Pancreas (tissue), 10 donors: ENCODE data around the gene GATAD2A. TPM values are rescaled to one million over a fixed set of nuclear protein-coding genes. Genes with fewer than 3 reads are reported as not detected.
A peak's percentile ranks its signal among the peaks of the same experiment; 100 is the strongest.

Source experiments
- ATAC-seq, 4 donors: fragments of 200-7000 bp; cut with Tn5 transposase; one replicate each; pipeline versions ENCODE4 v1.8.0 to v1.9.1; 2020; ENCODE audit warnings: mild to moderate bottlenecking in 4 of 4, moderate library complexity in 4 of 4
- DNase-seq, 6 donors: peaks; one replicate each; pipeline ENCODE4 v3.0.0-alpha.2; 2020
- FAIRE-seq: peaks from 2 replicates; lab custom pipeline; 2012; peaks lifted over from hg19 to GRCh38; lab: Jason Lieb, UNC
- H3K27ac ChIP-seq, 4 donors: fragments of 200-600 bp; sonication (generic); 1 replicate in 3 of 4; 2 replicates in 1 of 4; pipeline versions ENCODE4 v1.5.0 to v1.8.0; 2020
- H3K27me3 ChIP-seq, 4 donors: fragments of 200-600 bp; one replicate each; pipeline ENCODE4 v1.8.0; 2021
- H3K36me3 ChIP-seq, 3 donors: fragments of 200-600 bp; sonication (generic) in 1 of 3; one replicate each; pipeline versions ENCODE4 v1.5.0 to v1.8.0; 2020 to 2021
- H3K4me1 ChIP-seq, 3 donors: fragments of 200-600 bp; one replicate each; pipeline ENCODE4 v1.8.0; 2021
- H3K4me3 ChIP-seq, 4 donors: fragments of 200-600 bp; sonication (generic) in 2 of 4; one replicate each; pipeline versions ENCODE4 v1.5.0 to v1.8.0; 2020 to 2021
- H3K9me3 ChIP-seq, 4 donors: fragments of 200-600 bp; one replicate each; pipeline ENCODE4 v1.8.0; 2021
- CTCF ChIP-seq, 4 donors: fragments of 200-600 bp; sonication (generic) in 3 of 4; IDR thresholded peaks; one replicate each; pipeline versions ENCODE4 v1.5.0 to v1.8.0; 2021; ENCODE audit warnings: antibody characterized with exemption in 4 of 4
- WGBS, 2 donors: extraction: QIAGEN DNeasy Blood & Tissue Kit; methylation state at CpG; one replicate each; pipeline ENCODE4 v1.1.7; 2013; 5-methylcytosine and 5-hydroxymethylcytosine counted together
- intact Hi-C, 3 donors: fragments of 100-400 bp; cut with DNase I; formaldehyde crosslinking; loops; one replicate each; pipeline versions ENCODE4 v1.11.1 to v1.14.2; 2022
- polyA plus RNA-seq, 2 donors: library from polyadenylated mRNA; stranded (reverse); fragments of 200-250 nt; gene quantifications; one replicate each; pipeline ENCODE4 v1.2.3, GENCODE V29; 2013
- total RNA-seq, 6 donors: library from RNA; stranded (reverse); fragmentation: NEBNext Ultra II Directional in 4 of 6; extraction: Animal tissue kit (Norgen Biotek cat#: 25700) in 4 of 6; gene quantifications; one replicate each; pipeline versions ENCODE4 v1.2.1 to v1.2.4, GENCODE V29; 2021 to 2023
- donor health status: healthy with polysubstance abuse.
- donor health status: DM: no; HTN: no; CAD: no; lungs with moderate emphysema.
- donor health status: DM: no; HTN: no; CAD: no.
- donor health status: control.
- donor health status: control.
- donor health status: Bipolar disorder and iron deficiency.
- donor health status: DM: yes; HTN: yes; CAD: no.
- donor health status: DM: no; HTN: no; CAD: no.
- donor health status: DM: no; HTN: no; CAD: no.
- donor health status: DM: yes; HTN: yes; CAD: no.

The GATAD2A gene
- total and polyA plus RNA-seq, 8 donors = 11.9 to 51.8 (median 36.7) TPM

GRCh38 chr19:19488875-19489690 is 83.6 kb downstream of the GATAD2A start:
- no peak for TF ChIP-seq CTCF (IDR thresholded peaks at IDR 0.05)
- peaks cover 0 to 4% (median 2%) of the 10 kb centered on the region in 3 donors for H3K36me3 ChIP-seq
- no peak overlapping the region for H3K4me3 ChIP-seq
- DNase-seq (peak in 5 of 6 donors; percentile 60 to 83 (median 73)), FAIRE-seq (peak; percentile 9), ATAC-seq (peak; percentile 39 to 76 (median 70))
- H3K9me3 ChIP-seq = no peaks in the 10 kb centered on the region
- peaks cover 20 to 34% (median 31%) of the 10 kb centered on the region in 3 donors for H3K4me1 ChIP-seq
- 37 to 42% methylated on average over 14 of the region's 14 CpGs for WGBS, 2 donors
- intact Hi-C loops = loop anchor here in 2 of 3 donors (5.0 to 10.0 kb wide), 2 partner anchors 114 to 117 kb away; no protein-coding TSS in a partner anchor
- H3K27me3 ChIP-seq = no peaks in the 10 kb centered on the region
- peak overlapping the region; percentile 59 to 73 (median 68) for H3K27ac ChIP-seq

GRCh38 chr19:19489804-19490204 is 84.3 kb downstream of the GATAD2A start:
- peak in 2 of 6 donors; percentile 37 to 57 for DNase-seq
- TF ChIP-seq CTCF (IDR thresholded peaks at IDR 0.05) = no peak
- Histone ChIP-seq H3K27me3 (no peaks in the 10 kb centered on the region), H3K4me1 (peaks cover 20 to 34% (median 31%) of the 10 kb centered on the region in 3 donors), H3K9me3 (no peaks in the 10 kb centered on the region), H3K27ac (peak overlapping the region; percentile 59 to 73 (median 68)), H3K36me3 (peaks cover 0 to 10% (median 9%) of the 10 kb centered on the region in 3 donors), H3K4me3 (no peak overlapping the region)
- 32 to 39% methylated on average over 9 of the region's 9 CpGs for WGBS, 2 donors
- FAIRE-seq = no peak
- intact Hi-C loops = loop anchor here (5.0 to 10.0 kb wide), 3 partner anchors 115 to 133 kb away; no protein-coding TSS in a partner anchor
- ATAC-seq = peak; percentile 17 to 35 (median 24)

DNA sequence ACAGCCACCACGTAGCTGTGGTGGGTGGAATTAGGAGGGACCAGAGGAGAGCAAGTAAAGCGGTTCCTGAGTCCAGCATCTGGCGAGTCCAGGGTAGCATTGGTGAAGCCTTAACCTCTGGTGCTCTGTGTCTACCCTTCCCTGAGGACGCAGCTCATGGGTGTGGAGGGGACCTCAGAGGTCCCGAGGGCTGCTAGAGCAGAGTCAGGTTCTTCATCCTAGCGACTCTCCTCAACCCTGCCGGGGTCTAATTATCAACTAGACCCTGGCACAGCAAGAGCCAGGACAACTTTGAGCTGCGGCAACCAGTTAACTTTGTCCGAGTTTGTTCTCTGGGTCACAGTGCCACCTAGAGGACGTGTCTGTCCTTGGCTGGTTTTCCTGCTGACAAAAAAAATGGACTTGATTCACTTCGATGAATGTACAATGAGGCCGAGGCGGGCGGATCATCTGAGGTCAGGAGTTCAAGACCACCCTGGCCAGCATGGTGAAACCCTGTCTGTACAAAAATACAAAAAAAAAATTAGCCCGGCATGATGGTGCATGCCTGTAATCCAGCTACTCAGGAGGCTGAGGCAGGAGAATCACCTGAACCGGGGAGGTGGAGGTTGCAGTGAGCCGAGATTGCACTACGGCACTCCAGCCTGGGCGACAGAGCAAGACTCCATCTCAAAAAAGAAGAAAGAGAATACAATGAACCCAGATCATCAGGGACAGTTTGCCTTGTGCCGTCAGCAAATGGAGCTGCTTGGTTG is 84.9 kb downstream of the GATAD2A start:
- H3K4me3 ChIP-seq = no peak overlapping the region
- H3K27ac ChIP-seq = peak overlapping the region; percentile 59 to 73 (median 68)
- intact Hi-C loops = loop anchor here in 1 of 3 donors (5.0 kb wide), 1 partner anchor 133 kb away; no protein-coding TSS in a partner anchor
- 21 to 24% methylated on average over 20 of the region's 20 CpGs for WGBS, 2 donors
- H3K4me1 ChIP-seq = peaks cover 20 to 34% (median 31%) of the 10 kb centered on the region in 3 donors
- ATAC-seq (peak; percentile 62 to 83 (median 76)), DNase-seq (peak; percentile 70 to 88 (median 76)), FAIRE-seq (peak; percentile 64)
- H3K9me3 ChIP-seq = no peaks in the 10 kb centered on the region
- no peaks in the 10 kb centered on the region for H3K27me3 ChIP-seq
- peak; percentile 59 to 88 (median 80) for TF ChIP-seq CTCF (IDR thresholded peaks at IDR 0.05)
- peaks cover 0 to 10% (median 10%) of the 10 kb centered on the region in 3 donors for H3K36me3 ChIP-seq

DNA sequence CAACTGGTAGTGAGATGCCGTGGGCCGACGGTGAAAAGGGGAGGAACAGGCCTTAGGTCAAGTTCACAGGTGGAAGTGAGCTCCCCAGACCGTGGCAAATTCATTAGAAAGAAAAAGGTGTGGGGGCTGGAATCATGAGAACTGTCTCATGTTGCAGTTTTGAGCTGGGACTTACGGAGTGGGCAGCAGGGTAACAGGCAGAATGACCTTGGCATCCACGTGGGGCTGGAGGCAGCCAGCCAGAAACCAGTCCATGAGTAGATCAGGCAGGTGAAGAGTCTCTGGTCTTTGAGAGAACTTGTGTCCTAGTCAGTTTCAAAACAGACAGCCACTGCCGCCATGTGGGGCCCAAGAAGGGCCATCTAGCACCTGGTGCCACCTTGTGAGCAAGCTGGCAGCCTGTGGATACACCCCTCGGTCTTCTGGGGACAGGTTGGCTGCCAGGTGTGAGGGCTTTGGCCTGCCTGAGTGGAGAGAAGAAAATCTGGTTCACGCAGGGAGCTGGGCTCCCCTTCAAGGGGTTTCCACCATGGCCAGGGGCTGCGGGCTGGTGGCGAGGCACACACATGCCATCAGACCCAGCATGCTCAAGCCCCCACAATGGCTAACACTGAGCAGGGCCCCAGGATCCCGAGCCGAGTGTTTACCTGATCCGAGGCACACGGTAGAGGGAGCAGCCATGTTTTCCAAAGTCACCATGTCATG is 86.0 kb downstream of the GATAD2A start:
- TF ChIP-seq CTCF (IDR thresholded peaks at IDR 0.05) = no peak
- Histone ChIP-seq H3K27me3 (no peaks in the 10 kb centered on the region), H3K27ac (no peak overlapping the region), H3K9me3 (no peaks in the 10 kb centered on the region), H3K4me1 (peaks cover 20 to 34% (median 31%) of the 10 kb centered on the region in 3 donors), H3K36me3 (peaks cover 0 to 18% (median 10%) of the 10 kb centered on the region in 3 donors), H3K4me3 (no peak overlapping the region)
- 68% methylated on average over 15 of the region's 15 CpGs for WGBS, 2 donors
- peak in 1 of 6 donors; percentile 55 for DNase-seq
- intact Hi-C loops = loop anchor here in 1 of 3 donors (5.0 kb wide), 1 partner anchor 134 kb away; no protein-coding TSS in a partner anchor
- no peak for FAIRE-seq
- no peak for ATAC-seq
